Kidney epithelial cell (primary cell): ENCODE measurements around the gene DLG2. TPM values are rescaled to one million over a fixed set of nuclear protein-coding genes. Genes with fewer than 3 reads are reported as not detected.

Experiments
- DNase-seq: peaks from one replicate; pipeline ENCODE4 v3.0.0-alpha.2; 2010; ENCODE audit warnings: low read depth
- H3K27me3 ChIP-seq: 2 replicates; pipeline ENCODE4 v1.6.0; 2011; ENCODE audit warnings: low read length; ENCODE audit not compliant: control insufficient read depth, insufficient read depth
- H3K36me3 ChIP-seq: 2 replicates; pipeline ENCODE4 v1.5.1; 2011; ENCODE audit warnings: low read length; ENCODE audit not compliant: control insufficient read depth, insufficient read depth
- H3K4me3 ChIP-seq: 2 replicates; pipeline ENCODE4 v1.5.1; 2011; ENCODE audit warnings: low read depth, mild to moderate bottlenecking, control low read depth, low read length
- CTCF ChIP-seq: IDR thresholded peaks from 2 replicates; pipeline ENCODE4 v1.5.1; 2011; ENCODE audit warnings: mild to moderate bottlenecking, moderate library complexity, low read length, control low read depth, inconsistent platforms; ENCODE audit not compliant: insufficient read depth, poor library complexity, severe bottlenecking
- total RNA-seq: library from RNA; depleted of rRNA; stranded (reverse); fragments of >200 nt; gene quantifications from 2 replicates; pipeline ENCODE4 v1.2.3, GENCODE V29; 2015

The DLG2 gene
- total RNA-seq, 1 donor from 2014 or later: 0.75 TPM

- no peak for TF ChIP-seq CTCF
- no peaks in the 10 kb centered on the region for H3K36me3 ChIP-seq
- H3K27me3 ChIP-seq: no peaks in the 10 kb centered on the region
- no peak for DNase-seq
- no peak overlapping the region for H3K4me3 ChIP-seq
Observed at GRCh38 chr11:84563356-84563755, 1063.8 kb downstream of the DLG2 start.

- Histone ChIP-seq H3K4me3 (no peak overlapping the region), H3K27me3 (no peaks in the 10 kb centered on the region), H3K36me3 (no peaks in the 10 kb centered on the region)
- TF ChIP-seq CTCF: no peak
- DNase-seq: no peak
Observed at GRCh38 chr11:84560206-84560605, 1066.9 kb downstream of the DLG2 start.

GRCh38 chr11:84558085-84558905 is 1068.8 kb downstream of the DLG2 start:
- no peaks in the 10 kb centered on the region for H3K36me3 ChIP-seq
- H3K4me3 ChIP-seq: no peak overlapping the region
- peak; percentile 90 for TF ChIP-seq CTCF
- DNase-seq: peak; percentile 31
- H3K27me3 ChIP-seq: no peaks in the 10 kb centered on the region

- Histone ChIP-seq H3K36me3 (no peaks in the 10 kb centered on the region), H3K27me3 (no peaks in the 10 kb centered on the region), H3K4me3 (no peak overlapping the region)
- TF ChIP-seq CTCF: no peak
- DNase-seq: no peak
Observed at GRCh38 chr11:84552791-84553190, 1074.4 kb downstream of the DLG2 start.

GRCh38 chr11:84549217-84549616 is 1077.9 kb downstream of the DLG2 start:
- Histone ChIP-seq H3K4me3 (no peak overlapping the region), H3K27me3 (no peaks in the 10 kb centered on the region), H3K36me3 (no peaks in the 10 kb centered on the region)
- no peak for DNase-seq
- TF ChIP-seq CTCF: no peak

GRCh38 chr11:84544566-84544965 is 1082.6 kb downstream of the DLG2 start:
- no peak for DNase-seq
- Histone ChIP-seq H3K4me3 (no peak overlapping the region), H3K27me3 (no peaks in the 10 kb centered on the region), H3K36me3 (no peaks in the 10 kb centered on the region)
- no peak for TF ChIP-seq CTCF
